ENCODE results near the gene SCARF1. TPM values are rescaled to one million over a fixed set of nuclear protein-coding genes. Genes with fewer than 3 reads are reported as not detected.

The SCARF1 gene
- total and polyA plus RNA-seq, 10 donors = 5.1 to 112 (median 60.3) TPM

GRCh38 chr17:1617620-1618174 lies 27.8 kb downstream of the SCARF1 start:
- intact Hi-C loops (cut with DNase I; ENCODE audit: low total_unique reads) = no loop called here
- H3K9me3 ChIP-seq = no peaks in the 10 kb centered on the region
- H3K27ac ChIP-seq = peak overlapping the region in 6 of 8 donors; percentile 29 to 73 (median 58)
- H3K36me3 ChIP-seq = peaks cover 0 to 95% (median 19%) of the 10 kb centered on the region in 6 donors
- peaks cover 0 to 67% (median 30%) of the 10 kb centered on the region in 6 donors for H3K4me1 ChIP-seq
- DNase-seq = no peak
- WGBS, 5 donors = 55 to 67% (median 60%) methylated on average over 20 of the region's 20 CpGs
- H3K4me3 ChIP-seq = no peak overlapping the region
- TF ChIP-seq CTCF (IDR thresholded peaks at IDR 0.05 in 8 of 11, conservative IDR thresholded peaks at IDR 0.05 in 3 of 11) (peak in 2 of 11 experiments; percentile 11 to 13), POLR2A (IDR thresholded peaks at IDR 0.05) (no peak), POLR2AphosphoS5 (IDR thresholded peaks at IDR 0.05) (peak in 2 of 3 donors; percentile 46 to 61)
- H3K27me3 ChIP-seq (replicated peaks in 1 of 7) = no peaks in the 10 kb centered on the region

- DNase-seq = no peak
- WGBS, 5 donors = 83 to 90% (median 89%) methylated on average over 12 to 13 of the region's 13 CpGs
Measured at GRCh38 chr17:1616101-1616500, 29.4 kb downstream of the SCARF1 start.

GRCh38 chr17:1612400-1612799 lies 33.1 kb downstream of the SCARF1 start:
- DNase-seq = no peak
- no peaks in the 10 kb centered on the region for H3K27me3 ChIP-seq (replicated peaks in 1 of 7)
- peaks cover 6 to 79% (median 37%) of the 10 kb centered on the region in 6 donors for H3K4me1 ChIP-seq
- peaks cover 0 to 94% (median 29%) of the 10 kb centered on the region in 6 donors for H3K36me3 ChIP-seq
- intact Hi-C loops (cut with DNase I; ENCODE audit: low total_unique reads) = no loop called here
- H3K9me3 ChIP-seq = no peaks in the 10 kb centered on the region
- WGBS, 5 donors = 64 to 84% (median 72%) methylated on average over 16 of the region's 16 CpGs
- TF ChIP-seq POLR2A (IDR thresholded peaks at IDR 0.05) = no peak
- peak; percentile 44 to 82 (median 74) for TF ChIP-seq POLR2AphosphoS5 (IDR thresholded peaks at IDR 0.05)
- no peak overlapping the region for H3K4me3 ChIP-seq
- H3K27ac ChIP-seq = peak overlapping the region; percentile 51 to 86 (median 76)

More at GRCh38 chr17:1616101-1616500, 29.4 kb downstream of the SCARF1 start:
- H3K36me3 ChIP-seq = peaks cover 0 to 95% (median 24%) of the 10 kb centered on the region in 6 donors
- no peak overlapping the region for H3K27ac ChIP-seq
- H3K4me1 ChIP-seq = peaks cover 0 to 71% (median 37%) of the 10 kb centered on the region in 6 donors
- intact Hi-C loops (cut with DNase I; ENCODE audit: low total_unique reads) = no loop called here
- TF ChIP-seq POLR2AphosphoS5 (IDR thresholded peaks at IDR 0.05) = peak in 1 of 3 donors; percentile 14
- TF ChIP-seq CTCF (IDR thresholded peaks at IDR 0.05 in 8 of 11, conservative IDR thresholded peaks at IDR 0.05 in 3 of 11) = no peak
- no peaks in the 10 kb centered on the region for H3K27me3 ChIP-seq (replicated peaks in 1 of 7)
- no peaks in the 10 kb centered on the region for H3K9me3 ChIP-seq
- H3K4me3 ChIP-seq = no peak overlapping the region

- TF ChIP-seq POLR2AphosphoS5 (IDR thresholded peaks at IDR 0.05) (peak in 1 of 3 donors; percentile 38), POLR2A (IDR thresholded peaks at IDR 0.05) (no peak)
- H3K27ac ChIP-seq = peak overlapping the region in 7 of 8 donors; percentile 61 to 86 (median 76)
- peaks cover 10 to 79% (median 41%) of the 10 kb centered on the region in 6 donors for H3K4me1 ChIP-seq
- 64 to 77% (median 73%) methylated on average over 10 of the region's 10 CpGs for WGBS, 5 donors
- peaks cover 0 to 87% (median 29%) of the 10 kb centered on the region in 6 donors for H3K36me3 ChIP-seq
- no peaks in the 10 kb centered on the region for H3K9me3 ChIP-seq
- no peak overlapping the region for H3K4me3 ChIP-seq
- no peaks in the 10 kb centered on the region for H3K27me3 ChIP-seq (replicated peaks in 1 of 7)
- no peak for DNase-seq
- intact Hi-C loops (cut with DNase I; ENCODE audit: low total_unique reads) = no loop called here
Measured at GRCh38 chr17:1611715-1612114, 33.8 kb downstream of the SCARF1 start.

- no peak for DNase-seq
- 88 to 96% (median 94%) methylated on average over 7 of the region's 7 CpGs for WGBS, 5 donors
- no peaks in the 10 kb centered on the region for H3K27me3 ChIP-seq (replicated peaks in 1 of 7)
- H3K4me1 ChIP-seq = peaks cover 17 to 92% (median 56%) of the 10 kb centered on the region in 6 donors
- peak overlapping the region in 5 of 8 donors; percentile 74 to 90 (median 83) for H3K27ac ChIP-seq
- intact Hi-C loops (cut with DNase I; ENCODE audit: low total_unique reads) = no loop called here
- TF ChIP-seq CTCF (IDR thresholded peaks at IDR 0.05 in 8 of 11, conservative IDR thresholded peaks at IDR 0.05 in 3 of 11) (no peak), POLR2A (IDR thresholded peaks at IDR 0.05) (no peak), POLR2AphosphoS5 (IDR thresholded peaks at IDR 0.05) (no peak)
- H3K4me3 ChIP-seq = no peak overlapping the region
- no peaks in the 10 kb centered on the region for H3K9me3 ChIP-seq
- H3K36me3 ChIP-seq = peaks cover 0 to 89% (median 19%) of the 10 kb centered on the region in 6 donors
Measured at GRCh38 chr17:1608676-1609075, 36.9 kb downstream of the SCARF1 start.
